H1 (cell line): ENCODE measurements around the gene RAD52. TPM values are rescaled to one million over a fixed set of nuclear protein-coding genes. Genes with fewer than 3 reads are reported as not detected.

Experiments
- CTCF ChIA-PET: fragments of 300-600 bp; sonication (Branson Sonifier 250); formaldehyde crosslinking; loops from one replicate; lab custom pipeline; 2021; ENCODE audit not compliant: partially characterized antibody; lab: Charles Lee
- POLR2A ChIA-PET: fragments of 300-600 bp; sonication (Branson Sonifier 250); formaldehyde crosslinking; loops from one replicate; lab custom pipeline; 2021; ENCODE audit warnings: inconsistent platforms; ENCODE audit not compliant: partially characterized antibody; lab: Charles Lee
- DNase-seq, 2 experiments: peaks; one replicate each; pipeline versions ENCODE4 v3.0.0 to v3.0.0-alpha.2; 2010 to 2022; ENCODE audit warnings: low spot score in 2 of 2, low read depth in 1 of 2, mixed read lengths in 1 of 2
- FAIRE-seq: peaks from 2 replicates; lab custom pipeline; 2011; peaks lifted over from hg19 to GRCh38; lab: Jason Lieb, UNC
- H2AFZ ChIP-seq: 2 replicates; pipeline ENCODE4 v1.8.1; 2012; ENCODE audit warnings: low read length, inconsistent platforms
- H2AK5ac ChIP-seq: 2 replicates; pipeline ENCODE4 v1.6.1; 2013; ENCODE audit warnings: low read depth, low read length
- H2BK120ac ChIP-seq: replicated peaks from 2 replicates; pipeline ENCODE3; 2013; ENCODE audit warnings: low read depth, low read length, inconsistent platforms
- H2BK12ac ChIP-seq: 2 replicates; pipeline ENCODE4 v1.6.1; 2013; ENCODE audit warnings: low read depth, low read length
- H2BK15ac ChIP-seq: 2 replicates; pipeline ENCODE4 v1.6.1; 2013; ENCODE audit warnings: low read length
- H2BK20ac ChIP-seq: 2 replicates; pipeline ENCODE4 v1.6.1; 2013; ENCODE audit warnings: low read length
- H2BK5ac ChIP-seq: 2 replicates; pipeline ENCODE4 v1.6.1; 2013; ENCODE audit warnings: low read depth, low read length
- H3K14ac ChIP-seq: 2 replicates; pipeline ENCODE4 v1.6.1; 2013; ENCODE audit warnings: inconsistent platforms; ENCODE audit not compliant: insufficient read length
- H3K18ac ChIP-seq: 2 replicates; pipeline ENCODE4 v1.6.1; 2013; ENCODE audit warnings: low read length; ENCODE audit errors: extremely low read depth
- H3K23ac ChIP-seq: 2 replicates; pipeline ENCODE4 v1.6.1; 2013; ENCODE audit warnings: inconsistent platforms; ENCODE audit not compliant: insufficient read length
- H3K23me2 ChIP-seq: 2 replicates; pipeline ENCODE4 v1.6.1; 2013; ENCODE audit warnings: low read depth, low read length
- H3K27ac ChIP-seq: 2 replicates; pipeline ENCODE4 v1.6.1; 2011; ENCODE audit warnings: low read depth, low read length, inconsistent platforms
- H3K27me3 ChIP-seq, 4 experiments: replicated peaks in 1 of 4; 1 replicate in 1 of 4; 2 replicates in 3 of 4; pipeline versions ENCODE4 v1.6.1 to v1.8.1; 2011 to 2013; ENCODE audit warnings: low read length in 3 of 4, mild to moderate bottlenecking in 3 of 4, inconsistent platforms in 2 of 4, mixed read lengths in 2 of 4, moderate library complexity in 1 of 4; ENCODE audit not compliant: control insufficient read depth in 3 of 4, insufficient read depth in 3 of 4; ENCODE audit errors: extremely low read depth in 1 of 4
- H3K36me3 ChIP-seq, 4 experiments: 2 replicates each; pipeline versions ENCODE4 v1.6.1 to v1.8.1; 2011 to 2013; ENCODE audit warnings: mild to moderate bottlenecking in 4 of 4, low read length in 3 of 4, moderate library complexity in 2 of 4, control low read depth in 1 of 4, inconsistent platforms in 1 of 4; ENCODE audit not compliant: insufficient read depth in 4 of 4, control insufficient read depth in 2 of 4
- H3K4ac ChIP-seq: replicated peaks from 2 replicates; pipeline ENCODE3; 2013; ENCODE audit warnings: low read length, low read depth, mixed read lengths, inconsistent platforms; ENCODE audit not compliant: insufficient read length
- H3K4me1 ChIP-seq, 4 experiments: replicated peaks in 1 of 4; 1 replicate in 1 of 4; 2 replicates in 3 of 4; pipeline versions ENCODE4 v1.6.1 to v1.8.1; 2011 to 2013; ENCODE audit warnings: low read length in 3 of 4, inconsistent platforms in 2 of 4, mixed read lengths in 1 of 4; ENCODE audit not compliant: insufficient read depth in 4 of 4, control insufficient read depth in 3 of 4
- H3K4me2 ChIP-seq, 2 experiments: 2 replicates each; pipeline versions ENCODE4 v1.6.1 to v1.8.1; 2011 to 2013; ENCODE audit warnings: low read depth in 2 of 2, low read length in 2 of 2, control low read depth in 1 of 2, inconsistent platforms in 1 of 2, mild to moderate bottlenecking in 1 of 2; ENCODE audit not compliant: insufficient read depth in 1 of 2
- H3K4me3 ChIP-seq, 4 experiments: fragments of 200-600, 300-600 bp in 1 of 4; sonication (generic), shearing (Covaris generic), sonication (Bioruptor Twin) in 1 of 4; 2 replicates each; pipeline versions ENCODE4 v1.5.1 to v1.8.1; 2011 to 2016; ENCODE audit warnings: low read length in 4 of 4, low read depth in 3 of 4, control low read depth in 2 of 4, inconsistent platforms in 2 of 4, mild to moderate bottlenecking in 2 of 4, mixed read lengths in 1 of 4, moderate library complexity in 1 of 4; ENCODE audit not compliant: insufficient read depth in 2 of 4; ENCODE audit errors: extremely low read depth in 1 of 4
- H3K56ac ChIP-seq: replicated peaks from 2 replicates; pipeline ENCODE3; 2013; ENCODE audit warnings: low read depth, mild to moderate bottlenecking, mixed read lengths, low read length, inconsistent platforms; ENCODE audit not compliant: insufficient read length
- H3K79me1 ChIP-seq: 2 replicates; pipeline ENCODE4 v1.6.1; 2013; ENCODE audit warnings: low read depth, low read length, control low read depth
- H3K79me2 ChIP-seq, 2 experiments: 2 replicates each; pipeline versions ENCODE4 v1.6.1 to v1.8.1; 2012 to 2013; ENCODE audit warnings: low read length in 2 of 2, mild to moderate bottlenecking in 2 of 2, inconsistent platforms in 1 of 2; ENCODE audit not compliant: insufficient read depth in 2 of 2, control insufficient read depth in 1 of 2
- H3K9ac ChIP-seq, 4 experiments: replicated peaks in 1 of 4; 1 replicate in 1 of 4; 2 replicates in 3 of 4; pipeline versions ENCODE4 v1.6.1 to v1.8.1; 2011 to 2013; ENCODE audit warnings: low read depth in 3 of 4, low read length in 3 of 4, control low read depth in 2 of 4, mild to moderate bottlenecking in 2 of 4, moderate library complexity in 2 of 4, inconsistent platforms in 1 of 4; ENCODE audit errors: extremely low read depth in 1 of 4
- H3K9me3 ChIP-seq, 2 experiments: 2 replicates each; pipeline versions ENCODE4 v1.6.1 to v1.8.1; 2012 to 2013; ENCODE audit warnings: mild to moderate bottlenecking in 2 of 2, moderate library complexity in 2 of 2, control low read depth in 1 of 2, inconsistent platforms in 1 of 2, low read depth in 1 of 2, low read length in 1 of 2, mixed read lengths in 1 of 2; ENCODE audit not compliant: insufficient read depth in 2 of 2
- H4K20me1 ChIP-seq, 2 experiments: replicated peaks in 1 of 2; 2 replicates each; pipeline versions ENCODE3 to v1.8.1; 2011 to 2013; ENCODE audit warnings: inconsistent platforms in 2 of 2, low read length in 2 of 2, mild to moderate bottlenecking in 1 of 2; ENCODE audit not compliant: insufficient read depth in 2 of 2, control insufficient read depth in 1 of 2
- H4K5ac ChIP-seq: 2 replicates; pipeline ENCODE4 v1.6.1; 2013; ENCODE audit warnings: low read length, low read depth, mixed read lengths, inconsistent platforms; ENCODE audit not compliant: insufficient read length
- H4K8ac ChIP-seq: 2 replicates; pipeline ENCODE4 v1.8.0; 2013; ENCODE audit warnings: mild to moderate bottlenecking, moderate library complexity, low read length, inconsistent platforms; ENCODE audit not compliant: insufficient read depth; ENCODE audit errors: extremely low read depth
- H4K91ac ChIP-seq: replicated peaks from 2 replicates; pipeline ENCODE3; 2013; ENCODE audit warnings: low read length, mixed read lengths, inconsistent platforms; ENCODE audit not compliant: insufficient read length
- SP4 ChIP-seq: IDR thresholded peaks from 2 replicates; pipeline ENCODE4 v1.6.1; 2012; ENCODE audit warnings: low read length, inconsistent platforms
- polyA plus RNA-seq, 7 experiments: library from polyadenylated mRNA; depleted of rRNA in 3 of 7; stranded (reverse) in 5 of 7; unstranded in 2 of 7; fragments of >200 nt in 5 of 7; fragments of 200-250 nt in 2 of 7; gene quantifications; 1 replicate in 5 of 7; 2 replicates in 1 of 7; 4 replicates in 1 of 7; pipeline versions ENCODE4 v1.2.1 to v1.2.3, GENCODE V29; 2011 to 2013; ENCODE audit warnings: missing spikeins in 2 of 7, mixed read lengths in 2 of 7
- total RNA-seq: library from RNA; stranded (reverse); fragmentation: NEBNext Ultra II Directional; extraction: Animal tissue kit (Norgen Biotek cat#: 25700); gene quantifications from 2 replicates; pipeline ENCODE4 v1.2.1, GENCODE V29; 2021

Gene RAD52
- total and polyA plus RNA-seq, 2 of the 8 experiments (the other 6 are each of a cell fraction or from before 2014, with no cell fraction given) = 12.5 to 14.3 TPM

DNA sequence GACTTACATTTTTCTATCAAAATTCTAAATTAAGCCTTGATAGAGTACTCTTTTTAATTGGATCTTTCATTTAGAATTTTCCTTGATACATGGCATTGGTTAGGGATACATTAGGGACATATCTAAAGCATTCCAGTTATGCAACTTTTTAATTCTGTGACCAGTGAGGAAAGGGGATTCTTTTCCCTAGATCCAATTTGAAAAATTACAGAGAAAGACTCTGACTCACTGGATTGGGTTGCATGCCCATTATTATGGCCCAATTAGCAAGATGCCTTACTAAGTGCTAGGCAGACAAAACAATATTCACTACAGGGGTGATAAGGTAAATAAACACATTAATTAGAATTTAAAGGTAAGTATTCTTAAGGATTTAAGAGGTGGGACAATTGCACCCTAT lies 5.2 kb upstream of the RAD52 start:
- H3K56ac ChIP-seq = no peak overlapping the region
- H2BK15ac ChIP-seq = no peak overlapping the region
- no peak overlapping the region for H4K91ac ChIP-seq
- no peak overlapping the region for H2AK5ac ChIP-seq
- H3K4me2 ChIP-seq = no peak overlapping the region
- H3K14ac ChIP-seq = no peak overlapping the region
- DNase-seq = no peak
- no peak for TF ChIP-seq SP4
- FAIRE-seq = no peak
- H2AFZ ChIP-seq = no peak overlapping the region
- H3K36me3 ChIP-seq = no peaks in the 10 kb centered on the region
- ChIA-PET POLR2A (no interaction called here), CTCF (no interaction called here)
- no peak overlapping the region for H2BK20ac ChIP-seq
- no peak overlapping the region for H4K5ac ChIP-seq
- H4K8ac ChIP-seq = no peak overlapping the region
- no peak overlapping the region for H3K4ac ChIP-seq
- no peaks in the 10 kb centered on the region for H3K79me2 ChIP-seq
- no peaks in the 10 kb centered on the region for H3K9me3 ChIP-seq
- H3K27ac ChIP-seq = no peak overlapping the region
- no peak overlapping the region for H3K4me3 ChIP-seq
- H2BK12ac ChIP-seq = no peak overlapping the region
- no peaks in the 10 kb centered on the region for H3K4me1 ChIP-seq
- no peaks in the 10 kb centered on the region for H4K20me1 ChIP-seq
- H3K9ac ChIP-seq = no peak overlapping the region
- H3K18ac ChIP-seq = no peak overlapping the region
- no peak overlapping the region for H3K23ac ChIP-seq
- H2BK5ac ChIP-seq = no peak overlapping the region
- H2BK120ac ChIP-seq = no peak overlapping the region
- no peaks in the 10 kb centered on the region for H3K27me3 ChIP-seq
- H3K23me2 ChIP-seq = no peaks in the 10 kb centered on the region
- H3K79me1 ChIP-seq = no peaks in the 10 kb centered on the region
